ENCODE results near the gene TRAPPC12.

- no peak for TF ChIP-seq POLR2A (IDR thresholded peaks at IDR 0.05)
- no peak for TF ChIP-seq CTCF (IDR thresholded peaks at IDR 0.05)
- TF ChIP-seq EP300 (IDR thresholded peaks at IDR 0.05; ENCODE audit: low read depth) = no peak
Observed at GRCh38 chr2:3433776-3434400, 54.4 kb downstream of the TRAPPC12 start.

Measured in transverse colon (tissue), 3 donors.